T47D (cell line): ENCODE measurements around the gene INHBB.
"Not testable (repeated sequence)": the region's sequence is repeated elsewhere in the genome, so short reads cannot be mapped to it uniquely, and the experiment has no call there.

ENCODE experiments used
- DNase-seq, 2 experiments: peaks; one replicate each; pipeline versions ENCODE4 v3.0.0 to v3.0.0-alpha.2; 2011 to 2012; ENCODE audit warnings: low read depth in 1 of 2, low spot score in 1 of 2
- JUND ChIP-seq: IDR thresholded peaks from 2 replicates; pipeline ENCODE4 v1.6.1; 2012; ENCODE audit warnings: low read depth
- in situ Hi-C: cut with HindIII; loops from 2 replicates; pipeline ENCODE4 v1.10.0; 2016; ENCODE audit warnings: low sequenced_read_pairs, low pct_unique_long_range_greater_than_20kb

The INHBB gene

GRCh38 chr2:120384486-120385354, 38.8 kb downstream of the INHBB start:
- in situ Hi-C loops, result no loop called here

GRCh38 chr2:120385355-120386127, 39.6 kb downstream of the INHBB start:
- no peak for TF ChIP-seq JUND
- in situ Hi-C loops, result no loop called here
- DNase-seq, result no peak

More at GRCh38 chr2:120384486-120385354, 38.8 kb downstream of the INHBB start:
- peak in 1 of 2 experiments; percentile 32 for DNase-seq
- no peak for TF ChIP-seq JUND

- DNase-seq, result no peak
- in situ Hi-C loops, result no loop called here
- no peak for TF ChIP-seq JUND
Measured at GRCh38 chr2:120388222-120389035, 42.5 kb downstream of the INHBB start.

- TF ChIP-seq JUND, result no peak
- in situ Hi-C loops, result no loop called here
- no peak for DNase-seq
Measured at GRCh38 chr2:120389036-120389391, 43.1 kb downstream of the INHBB start.

- in situ Hi-C loops, result no loop called here
Measured at GRCh38 chr2:120390381-120391055, 44.6 kb downstream of the INHBB start.

GRCh38 chr2:120391382-120391781, 45.4 kb downstream of the INHBB start:
- in situ Hi-C loops, DNase-seq: not testable (repeated sequence)

More at GRCh38 chr2:120390381-120391055, 44.6 kb downstream of the INHBB start:
- TF ChIP-seq JUND, result no peak
- no peak for DNase-seq

GRCh38 chr2:120391911-120392665, 46.2 kb downstream of the INHBB start:
- in situ Hi-C loops, result no loop called here
- DNase-seq, result no peak
- no peak for TF ChIP-seq JUND

- DNase-seq, result no peak
- TF ChIP-seq JUND, result no peak
- in situ Hi-C loops, result no loop called here
Measured at GRCh38 chr2:120392923-120393322, 47.0 kb downstream of the INHBB start.

- in situ Hi-C loops, result no loop called here
- no peak for DNase-seq
Measured at GRCh38 chr2:120393456-120393855, 47.5 kb downstream of the INHBB start.

GRCh38 chr2:120394764-120395163, 48.8 kb downstream of the INHBB start:
- no peak for DNase-seq
- no peak for TF ChIP-seq JUND
- in situ Hi-C loops, result no loop called here

More at GRCh38 chr2:120393456-120393855, 47.5 kb downstream of the INHBB start:
- TF ChIP-seq JUND, result no peak

GRCh38 chr2:120395221-120396012, 49.5 kb downstream of the INHBB start:
- in situ Hi-C loops, result no loop called here
- no peak for TF ChIP-seq JUND
- DNase-seq, result no peak
